ENCODE measurements around the gene PSG6.
"Not testable (repeated sequence)": the region's sequence is repeated elsewhere in the genome, so short reads cannot be mapped to it uniquely, and the experiment has no call there.

Gene PSG6

DNA sequence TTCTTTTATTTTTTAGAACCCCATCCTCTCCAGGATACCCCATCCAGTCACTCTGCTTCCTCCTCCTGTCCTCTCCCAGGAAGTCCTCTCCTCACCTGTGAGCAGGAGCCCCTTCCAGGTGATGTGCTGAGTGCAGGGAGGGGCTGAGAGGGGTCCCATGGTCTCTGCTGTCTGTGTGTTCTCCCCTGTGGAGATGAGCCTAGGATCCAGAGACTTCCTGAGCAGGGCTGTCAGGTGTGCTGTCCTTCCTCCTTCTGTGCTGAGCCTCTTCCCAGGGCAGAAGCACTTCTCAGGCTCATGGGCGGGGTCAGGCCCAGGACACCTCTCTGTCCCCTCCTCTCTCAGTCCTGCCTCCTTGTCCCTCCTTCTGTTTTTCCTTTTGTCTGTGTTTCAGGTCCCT is at the start of gene PSG6:
TSS of gene PSG6 (minus strand) at position 261 of the 400 bp plus-strand sequence. CDS start at position 159, 102 bp downstream.
- DNase-seq = not testable (repeated sequence)

DNA sequence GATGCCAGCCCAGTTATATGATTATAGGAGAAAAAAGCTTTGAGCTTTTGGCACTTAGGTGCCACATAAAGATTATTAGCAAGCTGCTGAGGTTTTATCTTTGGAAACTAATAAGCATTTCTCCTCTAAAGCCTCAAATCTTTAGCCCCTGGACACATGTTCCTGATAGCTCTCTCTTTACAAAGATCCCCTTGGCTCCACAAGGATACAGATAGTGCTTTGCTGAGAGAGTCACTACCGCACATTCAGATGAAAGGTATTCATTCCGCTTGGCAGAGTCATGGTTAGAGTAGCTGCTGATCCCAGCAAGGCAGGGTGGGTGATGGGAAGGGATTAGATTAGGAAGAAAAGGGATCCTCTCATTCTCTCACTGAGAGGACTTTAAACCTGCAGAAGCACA is 47.5 kb upstream of the PSG6 start:
- DNase-seq = no peak

DNA sequence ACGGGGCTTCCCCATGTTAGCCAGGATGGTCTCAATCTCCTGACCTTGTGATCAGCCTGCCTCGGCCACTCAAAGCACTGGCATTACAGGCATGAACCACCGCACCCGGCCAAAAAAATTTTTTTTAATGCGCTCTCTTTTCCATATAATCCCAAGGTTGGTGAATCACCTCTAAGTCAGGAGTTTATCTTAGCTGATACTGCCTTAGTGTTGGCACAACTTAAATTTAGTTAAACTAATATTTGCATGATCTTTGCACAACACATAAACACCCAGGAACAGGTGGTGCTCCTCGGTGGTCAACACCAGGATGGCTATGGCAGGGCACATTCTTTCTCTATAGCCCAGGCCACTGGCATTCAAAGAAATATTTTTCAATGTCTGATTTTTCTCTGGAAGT is 43.4 kb upstream of the PSG6 start:
- DNase-seq = no peak

DNA sequence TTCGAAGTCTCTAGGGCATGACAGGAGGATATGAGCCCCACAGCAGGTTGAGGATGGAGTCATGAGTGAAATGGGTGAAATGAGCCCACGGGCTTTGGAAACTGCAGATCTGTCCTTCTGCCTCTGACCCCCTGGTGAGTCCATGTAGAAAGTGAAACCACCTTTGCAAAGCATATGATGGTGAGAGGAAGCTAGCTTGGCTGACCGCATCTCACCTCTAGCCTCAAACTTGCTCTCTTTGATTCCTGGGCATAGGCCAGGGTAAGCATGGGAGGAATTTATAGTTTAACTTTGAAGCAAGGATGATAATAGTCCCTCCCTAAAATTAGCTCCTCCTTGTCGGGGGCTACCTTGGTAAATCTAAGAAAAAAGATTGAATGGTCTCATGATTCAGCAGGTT is 34.4 kb upstream of the PSG6 start:
- DNase-seq = not testable (repeated sequence)

DNA sequence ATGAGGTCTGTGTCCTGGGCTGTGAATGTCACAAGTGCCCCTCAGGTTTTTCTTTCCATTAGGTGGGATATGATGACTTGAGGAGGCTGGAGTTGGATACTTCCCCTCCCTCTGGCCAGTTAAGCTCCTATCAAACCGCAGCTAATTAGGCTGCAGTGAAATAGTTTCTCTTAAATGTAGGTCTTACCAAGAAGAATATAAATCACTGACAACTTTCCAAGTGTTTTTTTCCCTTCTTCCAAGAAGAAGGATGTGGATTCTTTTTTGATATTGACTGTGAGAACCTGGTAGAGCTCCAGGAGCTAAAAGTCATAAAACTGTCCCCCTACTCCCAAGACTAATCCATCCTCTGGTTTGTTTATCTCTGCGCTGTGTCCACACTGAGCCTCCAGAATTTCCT is 33.8 kb upstream of the PSG6 start:
- DNase-seq = not testable (repeated sequence)

DNA sequence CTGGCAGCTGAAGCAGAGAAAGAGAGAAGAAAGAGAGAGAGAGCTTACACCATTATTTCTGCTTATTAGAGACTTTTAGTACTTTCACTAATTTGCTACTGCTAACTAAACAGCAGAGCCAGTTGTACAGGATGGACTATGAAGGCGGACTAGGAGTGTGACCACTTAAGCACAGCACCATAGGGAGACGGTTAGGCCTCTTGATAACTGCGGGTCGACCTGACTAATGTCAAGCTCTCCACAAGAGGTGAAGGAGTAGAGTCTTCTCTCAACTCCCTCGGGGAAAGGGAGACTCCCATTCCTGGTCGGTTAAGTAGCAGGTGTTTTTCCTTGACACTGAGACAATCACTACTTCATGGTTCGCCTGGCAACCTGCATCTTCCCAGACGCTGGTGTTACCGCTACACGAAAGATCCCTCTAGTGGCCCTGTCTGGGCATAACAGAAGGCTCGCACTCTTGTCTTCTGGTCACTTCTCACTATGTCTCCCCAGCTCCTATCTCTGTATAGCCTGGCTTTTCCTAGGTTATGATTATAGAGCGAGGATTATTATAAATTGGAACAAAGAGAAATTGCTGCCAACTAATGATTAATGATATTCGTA is 24.6 kb upstream of the PSG6 start:
- DNase-seq = no peak

DNA sequence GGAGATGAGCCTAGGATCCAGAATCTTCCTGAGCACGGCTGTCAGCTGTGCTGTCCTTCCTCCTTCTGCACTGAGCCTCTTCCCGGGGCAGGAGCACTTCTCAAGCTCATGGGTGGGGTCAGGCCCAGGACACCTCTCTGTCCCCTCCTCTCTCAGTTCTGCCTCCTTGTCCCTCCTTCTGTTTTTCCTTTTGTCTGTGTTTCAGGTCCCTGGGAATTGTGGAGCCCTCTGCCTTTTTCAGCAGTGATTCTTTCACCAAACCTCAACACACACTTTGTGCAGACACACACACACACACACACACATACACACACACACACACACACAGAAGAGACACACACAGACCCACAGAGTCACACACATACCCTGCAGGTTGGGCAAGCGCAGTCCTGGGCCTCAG is 19.4 kb upstream of the PSG6 start, which contains the start of gene PSG7:
TSS of gene PSG7 (minus strand) at position 101 of the 400 bp plus-strand sequence. CDS start 131 bp downstream, outside the sequence.
- DNase-seq = not testable (repeated sequence)

DNA sequence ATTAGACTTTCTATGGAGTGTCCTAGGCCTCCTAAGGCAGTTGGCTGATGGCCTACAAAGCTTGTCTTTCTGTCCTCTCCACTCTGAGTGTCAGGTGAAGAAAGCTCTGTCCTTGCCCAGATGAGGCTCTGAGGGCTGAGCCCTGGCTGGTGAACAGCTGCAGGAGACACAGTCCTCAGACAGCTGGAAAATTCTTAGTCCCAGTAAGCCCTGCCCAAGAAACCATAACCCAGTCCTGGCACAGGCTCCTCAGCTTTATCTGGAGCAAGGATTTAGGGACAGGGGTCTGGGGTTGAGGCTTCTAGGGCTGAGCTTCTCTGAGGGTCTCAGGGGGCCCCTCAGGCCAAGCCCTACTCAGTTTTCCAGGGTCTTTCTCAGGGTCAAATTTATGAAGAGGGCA is 17.0 kb upstream of the PSG6 start:
- DNase-seq = not testable (repeated sequence)

DNA sequence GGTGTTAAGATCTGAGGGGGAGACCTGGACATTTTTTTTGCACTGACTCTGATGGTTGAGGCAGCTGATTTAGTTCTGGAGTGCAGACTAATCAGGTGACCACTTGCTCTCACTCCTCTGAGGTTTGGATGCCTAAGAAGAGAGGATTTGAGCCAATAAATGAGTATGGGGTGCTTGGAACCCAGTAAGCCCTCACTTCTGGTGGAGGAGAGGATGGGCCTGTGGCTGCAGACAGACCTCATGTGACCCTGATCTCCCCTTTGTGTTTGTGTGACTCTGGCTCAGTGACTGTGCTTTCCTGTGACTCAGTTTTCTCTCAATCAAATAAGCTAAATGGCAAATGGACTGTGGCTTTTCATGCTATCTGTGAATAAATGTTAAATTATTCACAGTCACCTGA is 16.5 kb upstream of the PSG6 start:
- DNase-seq = not testable (repeated sequence)

DNA sequence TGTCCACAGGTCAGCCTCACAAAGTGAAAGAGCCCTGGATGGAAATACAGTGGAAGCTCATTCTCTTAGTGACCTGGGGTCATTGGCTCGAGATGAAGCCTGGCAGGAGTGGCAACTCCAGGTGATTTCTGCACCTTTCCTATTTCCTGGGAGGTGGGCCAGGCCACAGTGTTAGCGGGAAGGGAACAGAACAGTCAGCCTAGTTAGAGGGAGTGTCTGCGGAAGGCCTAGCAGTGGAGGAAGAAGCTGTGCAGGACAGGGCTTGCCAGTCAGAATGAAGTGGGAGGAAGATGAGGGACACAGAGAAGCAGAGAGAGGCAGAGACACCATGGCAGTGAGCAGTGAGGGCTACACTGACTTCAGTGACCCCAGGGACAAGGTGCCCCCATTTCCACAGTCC is 15.7 kb upstream of the PSG6 start:
- DNase-seq = not testable (repeated sequence)

DNA sequence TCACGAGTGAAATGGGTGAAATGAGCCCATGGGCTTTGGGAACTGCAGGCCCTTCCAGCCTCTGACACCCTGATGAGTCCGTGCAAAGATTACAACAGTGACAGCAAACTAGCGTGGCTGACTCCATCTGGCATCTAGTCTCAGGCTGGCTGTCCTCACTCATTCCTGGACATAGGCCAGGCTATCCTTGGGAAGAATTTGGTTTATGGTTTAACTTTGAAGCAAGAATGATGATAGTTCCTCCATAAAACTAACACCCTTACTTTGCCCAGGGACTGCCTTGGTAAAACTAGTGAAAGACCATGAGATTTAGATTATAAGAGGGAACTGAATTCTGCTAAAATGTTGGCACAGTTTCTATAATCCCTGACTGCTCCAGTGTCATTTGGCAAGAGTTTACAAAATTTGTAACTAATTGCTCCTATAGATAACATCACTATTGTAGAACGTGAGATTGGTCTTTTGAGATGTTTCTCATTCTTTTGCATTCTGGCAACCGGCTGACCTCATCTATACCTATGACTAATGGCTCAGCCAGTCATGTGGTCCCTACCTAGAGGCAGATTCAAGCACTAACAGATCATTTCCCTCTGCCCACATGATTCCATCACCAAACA is 14.9 kb upstream of the PSG6 start:
- DNase-seq = not testable (repeated sequence)

DNA sequence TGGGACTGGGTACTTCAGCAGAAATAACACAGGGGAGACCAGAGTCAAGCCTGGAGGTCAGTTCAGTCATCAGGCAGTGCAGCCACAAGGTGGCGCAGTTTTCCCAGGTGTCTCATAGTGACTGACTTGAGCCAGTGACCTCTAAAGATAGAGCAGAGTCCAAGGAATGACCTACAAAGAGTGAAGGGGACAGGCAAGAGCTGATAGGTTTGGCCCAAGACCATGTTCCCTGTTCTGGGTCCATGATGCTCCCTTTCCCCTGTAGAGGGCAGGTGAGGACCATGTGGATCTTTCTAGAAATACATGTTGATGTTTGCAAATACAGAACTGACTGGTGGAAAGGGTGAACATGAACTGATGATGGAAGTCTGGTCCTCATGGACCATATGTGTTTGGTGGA is 12.5 kb upstream of the PSG6 start:
- DNase-seq = not testable (repeated sequence)

DNA sequence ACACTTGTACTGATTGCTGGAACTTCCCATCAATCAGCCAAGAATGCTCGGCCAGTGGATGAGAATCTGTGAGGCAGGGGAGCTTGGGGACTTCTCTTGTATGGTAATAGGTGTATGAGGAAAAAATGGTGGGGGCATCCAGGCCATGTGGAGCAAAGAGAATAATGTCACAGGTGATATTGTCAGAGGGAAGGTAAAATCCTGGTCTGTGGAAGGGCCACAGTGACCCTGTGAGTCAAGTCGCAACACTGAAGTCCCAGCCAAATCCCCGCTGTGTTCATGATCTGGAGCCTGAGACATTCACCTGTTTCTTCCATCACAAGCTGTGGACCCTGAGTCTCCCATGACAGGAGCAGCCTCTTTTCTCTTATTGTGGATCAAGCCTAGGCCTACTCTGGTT is 11.2 kb upstream of the PSG6 start:
- DNase-seq = no peak

DNA sequence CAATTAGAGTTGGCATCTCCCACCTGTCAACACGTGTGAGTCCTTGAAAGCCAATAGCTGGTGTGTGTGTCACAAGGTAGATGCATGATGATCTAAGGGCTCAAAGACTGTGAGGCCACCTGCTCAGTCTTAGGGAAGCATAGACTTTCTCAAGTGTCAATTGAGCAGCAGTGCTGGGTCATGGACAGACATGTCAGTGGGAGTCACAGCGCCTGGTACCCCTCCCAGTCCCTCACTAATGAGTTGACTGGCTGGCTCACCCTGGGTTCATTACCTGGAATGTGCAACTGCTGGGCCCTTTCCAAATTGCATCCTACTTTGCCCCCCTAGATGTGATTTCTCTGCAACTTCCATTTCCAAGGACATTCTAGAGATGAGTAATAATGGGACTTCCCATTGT is 9.1 kb upstream of the PSG6 start:
- DNase-seq = no peak

DNA sequence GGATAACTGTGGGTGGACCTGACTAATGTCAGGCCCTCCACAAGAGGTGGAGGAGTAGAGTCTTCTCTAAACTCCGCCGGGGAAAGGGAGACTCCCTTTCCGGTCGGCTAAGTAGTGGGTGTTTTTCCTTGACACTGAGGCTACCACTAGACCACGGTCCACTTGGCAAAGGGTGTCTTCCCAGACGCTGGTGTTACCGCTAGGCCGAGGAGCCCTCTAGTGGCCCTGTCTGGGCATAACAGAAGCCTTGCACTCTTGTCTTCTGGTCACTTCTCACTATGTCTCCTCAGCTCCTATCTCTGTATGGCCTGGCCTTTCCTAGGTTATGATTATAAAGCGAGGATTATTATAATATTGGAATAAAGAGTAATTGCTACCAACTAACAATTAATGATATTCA is 5.4 kb upstream of the PSG6 start:
- not testable (repeated sequence) for DNase-seq

DNA sequence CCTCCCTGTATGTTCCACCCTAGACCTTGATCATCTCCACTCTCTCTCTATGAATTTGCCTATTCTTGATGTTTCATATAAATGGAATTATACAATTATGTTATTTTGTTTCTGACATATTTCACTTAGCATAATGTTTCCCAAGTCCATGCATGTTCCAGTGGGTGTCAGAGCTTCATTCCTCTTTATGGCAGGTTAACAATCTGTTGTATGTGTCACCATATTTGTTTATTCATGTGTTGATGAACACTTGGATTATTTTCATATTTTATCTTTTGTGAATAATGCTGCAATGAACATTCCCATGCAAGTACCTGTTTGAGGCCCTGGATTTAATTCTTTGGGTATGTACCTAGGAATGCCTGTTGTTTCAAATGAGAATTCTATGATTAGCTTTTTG is 3.3 kb upstream of the PSG6 start:
- DNase-seq = not testable (repeated sequence)

DNA sequence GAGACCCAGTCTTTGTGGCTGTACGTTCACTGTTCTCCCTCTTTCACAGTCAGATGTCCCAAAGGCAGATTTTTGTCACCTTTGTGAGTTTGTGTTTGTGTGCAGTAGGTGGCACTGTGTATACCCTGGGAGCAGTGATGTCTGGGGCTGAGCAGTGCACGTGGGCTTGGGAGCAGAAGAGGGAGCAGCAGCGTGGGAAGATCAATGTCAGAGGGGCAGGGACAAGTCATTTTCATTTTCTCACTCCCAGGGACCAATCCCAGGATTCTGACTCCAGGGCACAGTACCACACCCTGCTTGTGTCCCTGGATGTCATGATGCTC is 2.0 kb upstream of the PSG6 start:
- no peak for DNase-seq

DNA sequence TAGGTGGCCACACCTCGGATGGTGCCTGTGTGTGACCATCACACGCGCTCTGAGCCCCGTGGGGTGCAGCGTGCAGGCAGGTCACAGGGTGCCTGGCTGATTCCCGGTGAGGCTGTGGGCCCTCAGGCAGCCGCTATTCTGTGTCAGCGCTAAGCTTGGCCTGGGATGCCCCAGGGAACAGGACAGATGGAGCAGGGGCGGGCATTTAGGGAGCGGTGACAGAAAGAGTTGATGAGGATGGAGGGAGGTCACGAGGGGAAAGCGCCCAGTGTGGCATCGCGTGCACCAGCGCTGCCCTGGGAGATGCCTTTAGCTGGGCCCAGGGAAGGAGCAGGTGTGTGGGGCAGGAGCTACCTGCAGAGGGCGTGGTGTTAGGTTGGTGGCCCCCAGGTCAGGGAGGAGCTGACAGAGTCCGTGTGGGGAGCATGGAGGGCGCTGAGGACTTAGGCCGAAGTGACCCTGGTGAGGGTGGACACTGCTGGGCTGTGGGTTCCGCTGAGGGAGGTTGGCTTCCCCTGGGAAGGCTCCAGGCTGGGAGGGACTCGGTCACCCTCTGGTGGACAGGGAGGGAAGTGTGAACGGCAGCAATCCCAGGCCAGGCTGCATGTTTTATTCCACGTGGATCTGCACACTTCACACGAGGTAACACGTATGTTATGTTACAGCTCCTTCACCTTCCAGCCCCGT is 1.5 kb upstream of the PSG6 start:
- not testable (repeated sequence) for DNase-seq

DNA sequence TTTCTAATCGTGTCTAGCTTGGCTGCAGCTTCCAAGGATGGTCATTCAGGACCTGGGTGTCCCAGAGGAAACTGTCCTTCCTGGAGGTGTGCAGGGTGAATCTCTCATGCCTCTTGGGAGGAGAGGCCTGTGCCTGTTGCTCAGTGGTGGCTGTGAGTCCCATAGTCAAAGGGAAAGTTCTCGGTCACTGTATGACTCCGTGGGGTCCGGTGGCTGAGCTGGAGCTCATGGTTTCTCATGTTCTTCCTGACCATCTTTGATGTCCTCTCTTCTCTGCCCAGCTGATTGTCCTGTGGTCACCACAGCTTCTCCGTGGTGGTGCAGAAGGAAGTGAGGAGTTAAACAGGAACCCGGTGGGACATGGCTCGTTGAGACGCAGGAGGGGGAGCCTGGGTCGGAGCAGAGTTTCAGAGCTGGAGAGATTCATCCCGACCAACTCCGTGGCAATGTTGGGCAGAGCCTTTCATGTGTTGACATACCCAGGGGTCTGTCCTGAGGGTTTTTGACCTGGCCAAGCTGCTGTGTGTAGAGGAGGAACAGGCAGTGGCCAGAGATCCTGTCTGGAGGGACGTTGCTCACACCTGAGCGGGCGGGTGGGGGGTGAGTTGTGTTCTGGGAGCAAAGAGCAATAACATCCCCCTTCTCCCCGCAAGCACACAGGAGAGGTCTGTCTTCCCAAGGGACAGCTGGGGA is 829 bp upstream of the PSG6 start:
- DNase-seq = not testable (repeated sequence)

DNA sequence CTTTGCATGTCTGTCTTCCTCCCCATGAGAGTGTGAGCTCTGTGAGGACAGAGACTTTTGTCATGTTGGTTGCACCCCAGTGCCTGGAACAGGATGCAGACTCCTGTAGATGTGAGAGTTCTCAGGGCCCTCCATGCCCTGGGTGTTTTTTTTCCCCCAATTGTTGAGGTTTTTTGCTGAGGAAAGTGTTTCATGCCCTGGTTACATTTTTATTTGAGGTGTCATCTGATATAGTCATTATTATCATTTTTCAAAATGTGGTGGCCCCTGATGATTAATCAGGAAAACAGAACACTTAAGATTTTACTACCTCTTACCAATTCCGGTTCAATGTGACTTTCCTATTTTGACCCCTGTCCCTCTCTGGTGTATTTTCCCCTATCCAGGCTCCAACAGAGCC is 763 bp downstream of the PSG6 start:
- not testable (repeated sequence) for DNase-seq

DNA sequence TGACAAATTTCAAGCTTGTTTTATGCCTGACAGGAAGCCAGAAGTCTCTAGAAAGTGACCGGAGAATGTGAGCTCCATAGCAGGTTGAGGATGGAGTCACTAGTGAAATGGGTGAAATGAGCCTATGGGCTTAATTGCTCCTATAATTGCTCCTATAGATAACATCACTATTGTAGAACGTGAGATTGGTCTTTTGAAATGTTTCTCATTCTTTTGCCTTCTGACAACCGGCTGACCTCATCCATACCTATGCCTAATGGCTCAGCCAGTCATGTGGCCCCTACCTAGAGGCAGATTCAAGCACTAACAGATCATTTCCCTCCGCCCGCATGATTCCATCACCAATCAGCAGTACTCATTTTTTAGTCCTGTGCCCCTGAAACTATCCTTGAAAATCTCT is 4.2 kb downstream of the PSG6 start:
- DNase-seq = not testable (repeated sequence)

DNA sequence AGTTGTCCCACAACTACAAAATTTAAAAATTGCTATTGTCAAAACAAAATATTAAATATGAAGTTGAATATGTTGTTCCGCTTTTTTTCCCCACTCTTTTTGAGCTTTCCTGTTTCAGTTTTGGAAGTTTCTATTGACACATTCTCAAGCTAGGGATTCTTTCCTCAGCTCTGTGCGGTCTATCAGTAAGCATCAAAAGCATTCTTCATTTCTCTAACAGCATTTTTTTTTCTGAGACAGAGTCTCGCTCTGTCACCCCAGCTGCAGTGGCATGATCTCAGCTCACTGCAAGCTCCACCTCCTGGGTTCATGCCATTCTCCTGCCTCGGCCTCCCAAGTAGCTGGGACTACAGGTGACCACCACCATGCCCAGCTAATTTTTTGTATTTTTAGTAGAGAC is 4.8 kb downstream of the PSG6 start:
- not testable (repeated sequence) for DNase-seq

DNA sequence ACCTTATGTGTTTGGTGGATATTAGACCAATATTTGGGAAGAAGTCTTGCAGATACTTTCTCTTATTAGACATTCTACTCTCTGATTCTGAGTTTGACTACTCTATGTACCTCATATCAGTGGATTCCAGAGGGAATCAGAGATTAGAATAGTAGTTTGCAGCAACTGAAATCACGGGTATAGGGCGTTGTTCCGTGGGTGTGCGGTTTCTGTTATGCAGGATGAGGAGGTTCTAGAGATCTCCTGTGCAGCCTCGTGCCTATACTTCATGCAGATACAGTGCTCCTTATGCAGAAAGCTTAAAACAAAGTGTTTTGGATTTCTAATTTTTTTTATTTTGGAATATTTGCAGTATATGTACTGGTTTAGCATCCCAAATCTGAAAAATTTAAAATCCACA is 6.0 kb downstream of the PSG6 start:
- DNase-seq = not testable (repeated sequence)

DNA sequence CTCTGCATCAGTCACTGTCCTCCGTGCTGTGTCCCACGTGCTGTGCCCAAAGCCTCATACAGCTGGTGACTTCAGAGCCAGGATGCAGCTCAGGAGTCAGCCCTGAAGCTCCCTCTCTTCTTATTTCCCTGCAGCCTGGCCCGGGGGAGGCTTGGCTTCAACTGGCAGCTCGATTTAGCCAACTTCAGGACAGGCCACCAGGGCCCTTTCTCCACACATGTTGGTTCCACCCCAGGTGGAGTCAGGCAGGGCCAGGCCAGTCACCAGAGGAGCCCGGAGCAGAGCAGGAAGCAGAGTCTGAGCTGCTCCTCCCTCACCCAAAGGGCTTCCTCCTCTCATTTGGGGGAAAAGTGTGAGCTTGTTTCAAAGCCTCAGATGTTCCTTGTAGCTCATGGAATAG is 11.5 kb downstream of the PSG6 start:
- DNase-seq = not testable (repeated sequence)
